SK-N-SH (cell line): Measurements from ENCODE around the gene KCNH4. TPM values are rescaled to one million over a fixed set of nuclear protein-coding genes. Genes with fewer than 3 reads are reported as not detected.

Experiments used
- CTCF ChIA-PET: fragments of 300-600, 350-600 bp; formaldehyde crosslinking; extraction: SDS; loops from one replicate; lab custom pipeline; 2021; lab: Yijun Ruan, JAX
- POLR2A ChIA-PET: fragments of 350-600 bp; sonication (Branson Sonifier 250); formaldehyde crosslinking; extraction: SDS; loops from one replicate; lab custom pipeline; 2020; ENCODE audit warnings: antibody characterized with exemption, inconsistent platforms; lab: Yijun Ruan, JAX
- DNase-seq: peaks from one replicate; pipeline ENCODE4 v3.0.0; 2012
- H2AFZ ChIP-seq: fragments of 200-600 bp; sonication (generic); 2 replicates; pipeline ENCODE4 v1.8.1; 2016; ENCODE audit warnings: antibody characterized with exemption, mild to moderate bottlenecking, low read depth
- H3F3A ChIP-seq: fragments of 200-600 bp; sonication (generic); replicated peaks from 2 replicates; pipeline ENCODE3; 2016; ENCODE audit warnings: antibody characterized with exemption, mild to moderate bottlenecking; ENCODE audit not compliant: insufficient read depth
- H3K27ac ChIP-seq, 2 experiments: fragments of 200-500 bp in 1 of 2; fragments of 200-600 bp in 1 of 2; sonication (Bioruptor generic) in 1 of 2; sonication (generic), shearing (Covaris generic) in 1 of 2; 2 replicates each; pipeline versions ENCODE4 v1.5.1 to v1.6.1; 2014 to 2016; ENCODE audit warnings: low read depth in 2 of 2, inconsistent platforms in 1 of 2, low read length in 1 of 2, mild to moderate bottlenecking in 1 of 2, mixed read lengths in 1 of 2
- H3K27me3 ChIP-seq: fragments of 200-600 bp; sonication (generic), shearing (Covaris generic); 2 replicates; pipeline ENCODE4 v1.6.1; 2016; ENCODE audit warnings: mixed run types; ENCODE audit not compliant: insufficient read depth
- H3K36me3 ChIP-seq, 2 experiments: fragments of 200-500 bp in 1 of 2; fragments of 200-600 bp in 1 of 2; sonication (Bioruptor generic) in 1 of 2; sonication (generic) in 1 of 2; replicated peaks in 1 of 2; 2 replicates each; pipeline versions ENCODE3 to v1.5.1; 2014 to 2016; ENCODE audit warnings: low read length in 1 of 2, mild to moderate bottlenecking in 1 of 2; ENCODE audit not compliant: insufficient read depth in 2 of 2, control insufficient read depth in 1 of 2
- H3K4me1 ChIP-seq, 2 experiments: fragments of 200-500 bp in 1 of 2; fragments of 200-600 bp in 1 of 2; sonication (Bioruptor generic) in 1 of 2; sonication (generic), shearing (Covaris generic) in 1 of 2; 2 replicates each; pipeline versions ENCODE4 v1.5.1 to v1.6.1; 2014 to 2016; ENCODE audit warnings: low read depth in 1 of 2, low read length in 1 of 2, mixed run types in 1 of 2; ENCODE audit not compliant: insufficient read depth in 2 of 2, control insufficient read depth in 1 of 2
- H3K4me2 ChIP-seq: fragments of 200-600 bp; sonication (generic), shearing (Covaris generic); 2 replicates; pipeline ENCODE4 v1.6.1; 2017; ENCODE audit warnings: mixed run types
- H3K4me3 ChIP-seq, 2 experiments: fragments of 200-500 bp in 1 of 2; fragments of 200-600 bp in 1 of 2; sonication (Bioruptor generic) in 1 of 2; sonication (generic), shearing (Covaris generic) in 1 of 2; 2 replicates each; pipeline versions ENCODE4 v1.5.1 to v1.8.1; 2014 to 2016; ENCODE audit warnings: low read depth in 2 of 2, inconsistent platforms in 1 of 2, low read length in 1 of 2, mild to moderate bottlenecking in 1 of 2, mixed read lengths in 1 of 2, moderate library complexity in 1 of 2
- H3K79me2 ChIP-seq: fragments of 200-600 bp; sonication (generic); 2 replicates; pipeline ENCODE4 v1.8.1; 2017; ENCODE audit warnings: mild to moderate bottlenecking; ENCODE audit not compliant: insufficient read depth
- H3K9ac ChIP-seq: fragments of 200-600 bp; sonication (generic); 2 replicates; pipeline ENCODE4 v1.6.1; 2017; ENCODE audit warnings: mixed run types
- H3K9me2 ChIP-seq: fragments of 200-600 bp; sonication (generic); 2 replicates; pipeline ENCODE4 v1.6.1; 2017; ENCODE audit warnings: mixed run types
- H3K9me3 ChIP-seq: fragments of 200-600 bp; sonication (generic); 2 replicates; pipeline ENCODE4 v1.6.1; 2017; ENCODE audit warnings: mixed run types, mild to moderate bottlenecking, moderate library complexity
- H4K20me1 ChIP-seq: fragments of 200-600 bp; sonication (generic); 2 replicates; pipeline ENCODE4 v1.6.1; 2017; ENCODE audit warnings: mild to moderate bottlenecking, mixed run types; ENCODE audit not compliant: insufficient read depth
- CHD2 ChIP-seq: fragments of 150-350 bp; IDR thresholded peaks from 2 replicates; pipeline ENCODE4 v1.6.1; 2018; ENCODE audit warnings: low read length; ENCODE audit not compliant: partially characterized antibody
- FOSL2 ChIP-seq: IDR thresholded peaks from 2 replicates; pipeline ENCODE4 v1.4.0; 2012; ENCODE audit warnings: low read depth, mild to moderate bottlenecking, moderate library complexity, borderline replicate concordance
- IRF3 ChIP-seq: fragments of 150-350 bp; IDR thresholded peaks from 2 replicates; pipeline ENCODE4 v1.6.1; 2016; ENCODE audit warnings: mild to moderate bottlenecking, low read depth, low read length
- JUND ChIP-seq: IDR thresholded peaks from 2 replicates; pipeline ENCODE4 v1.4.0; 2012
- MAX ChIP-seq: IDR thresholded peaks from 2 replicates; pipeline ENCODE4 v1.4.0; 2012; ENCODE audit warnings: low read depth
- MEF2A ChIP-seq: IDR thresholded peaks from 2 replicates; pipeline ENCODE4 v1.4.0; 2012; ENCODE audit warnings: low read depth, borderline replicate concordance
- MXI1 ChIP-seq: IDR thresholded peaks from 2 replicates; pipeline ENCODE4 v1.6.1; 2012; ENCODE audit warnings: mild to moderate bottlenecking, low read depth, low read length, improper control_type of control experiment
- PBX3 ChIP-seq: IDR thresholded peaks from 2 replicates; pipeline ENCODE4; 2012
- RAD21 ChIP-seq: IDR thresholded peaks from 2 replicates; pipeline ENCODE4 v1.6.1; 2012; ENCODE audit warnings: mild to moderate bottlenecking, low read length
- RCOR1 ChIP-seq: fragments of 150-350 bp; IDR thresholded peaks from 2 replicates; pipeline ENCODE4 v1.6.1; 2017; ENCODE audit warnings: antibody characterized with exemption, low read length
- REST ChIP-seq: IDR thresholded peaks from 2 replicates; pipeline ENCODE4 v1.6.1; 2012; ENCODE audit warnings: mild to moderate bottlenecking, low read depth, low read length, moderate library complexity
- RFX5 ChIP-seq: IDR thresholded peaks from 2 replicates; pipeline ENCODE4 v1.6.1; 2012; ENCODE audit warnings: mild to moderate bottlenecking, improper control_type of control experiment, low read length
- SMC3 ChIP-seq: IDR thresholded peaks from 2 replicates; pipeline ENCODE4 v1.6.1; 2012; ENCODE audit warnings: low read depth, low read length, improper control_type of control experiment
- TAF1 ChIP-seq: IDR thresholded peaks from 2 replicates; pipeline ENCODE4 v1.6.1; 2012; ENCODE audit warnings: low read depth, mild to moderate bottlenecking, low read length, moderate library complexity, borderline replicate concordance
- YY1 ChIP-seq: IDR thresholded peaks from 2 replicates; pipeline ENCODE4 v1.4.0; 2012; ENCODE audit warnings: low read depth, mild to moderate bottlenecking
- WGBS: methylation state at CpG from one replicate; pipeline ENCODE4 v1.1.6; 2017; ENCODE audit warnings: low lambda C conversion rate; 5-methylcytosine and 5-hydroxymethylcytosine counted together
- polyA plus RNA-seq, 3 experiments: library from polyadenylated mRNA; depleted of rRNA; stranded (reverse); fragments of >200 nt; gene quantifications; 2 replicates each; pipeline ENCODE4 v1.2.3, GENCODE V29; 2012

Gene KCNH4
- polyA plus RNA-seq, 1 of the 3 experiments (the other 2 are of a cell fraction): 0.46 TPM

- TF ChIP-seq MAX (no peak), PBX3 (no peak), RCOR1 (no peak), JUND (no peak), TAF1 (no peak), CHD2 (no peak), RAD21 (no peak)
Measured at GRCh38 chr17:42192189-42193126, 11.5 kb upstream of the KCNH4 start (continued).

GRCh38 chr17:42191275-42191608 is 10.3 kb upstream of the KCNH4 start:
- no peak overlapping the region for H3K4me2 ChIP-seq
- POLR2A ChIA-PET: no interaction called here
- H3K4me1 ChIP-seq: peaks cover 0 to 12% of the 10 kb centered on the region in 2 experiments; a peak in 1 of 4 replicates
- no peak for DNase-seq
- no peaks in the 10 kb centered on the region for H3F3A ChIP-seq
- TF ChIP-seq YY1 (no peak), MEF2A (no peak), TAF1 (no peak), SMC3 (no peak), RCOR1 (no peak), RFX5 (no peak), MXI1 (no peak)
- no peaks in the 10 kb centered on the region for H3K27me3 ChIP-seq
- no peaks in the 10 kb centered on the region for H3K79me2 ChIP-seq
- no peaks in the 10 kb centered on the region for H3K9me3 ChIP-seq
- H4K20me1 ChIP-seq: no peaks in the 10 kb centered on the region
- CTCF ChIA-PET: interaction anchor here (0.9 to 2.5 kb wide), 2 partner anchors 10 to 70 kb away, joined by 3 to 12 read pairs; partner anchors contain the start of genes KAT2A and KCNH4
- no peak overlapping the region for H3K4me3 ChIP-seq
- no peaks in the 10 kb centered on the region for H3K36me3 ChIP-seq
- H2AFZ ChIP-seq: no peak overlapping the region
- no peak overlapping the region for H3K9ac ChIP-seq
- H3K9me2 ChIP-seq: no peaks in the 10 kb centered on the region
- 91% methylated on average over 5 of the region's 5 CpGs for WGBS
- no peak overlapping the region for H3K27ac ChIP-seq

- Histone ChIP-seq H3K36me3 (no peaks in the 10 kb centered on the region), H3K27ac (no peak overlapping the region), H3K79me2 (no peaks in the 10 kb centered on the region), H3K9me2 (no peaks in the 10 kb centered on the region), H3K4me1 (peaks cover 0 to 12% of the 10 kb centered on the region in 2 experiments; a peak in 1 of 4 replicates), H3K9ac (no peak overlapping the region), H3K4me2 (no peak overlapping the region), H2AFZ (no peak overlapping the region), H3K9me3 (no peaks in the 10 kb centered on the region), H3F3A (no peaks in the 10 kb centered on the region), H4K20me1 (no peaks in the 10 kb centered on the region), H3K27me3 (no peaks in the 10 kb centered on the region), H3K4me3 (no peak overlapping the region)
- WGBS: 80% methylated on average over 7 of the region's 17 CpGs
- POLR2A ChIA-PET: no interaction called here
- TF ChIP-seq RFX5 (no peak), REST (no peak), FOSL2 (no peak), MAX (no peak), IRF3 (no peak), JUND (no peak)
- DNase-seq: peak; percentile 9
- CTCF ChIA-PET: interaction anchor here (0.9 to 2.5 kb wide), 2 partner anchors 9 to 70 kb away, joined by 3 to 12 read pairs; partner anchors contain the start of genes KAT2A and KCNH4
Measured at GRCh38 chr17:42190491-42191274, 9.7 kb upstream of the KCNH4 start.
